NCI-H2196 treated with DMSO at 0.1 percent for 48 hours (cell line): Measurements from ENCODE around the gene TFDP1.

Experiments
- DNase-seq: peaks from one replicate; lab custom pipeline; 2025; ENCODE audit not compliant: unreplicated experiment; lab: John Stamatoyannopoulos, UW

TFDP1 gene

GRCh38 chr13:113659337-113659736 lies 74.8 kb downstream of the TFDP1 start:
- DNase-seq = no peak

- no peak for DNase-seq
Measured at GRCh38 chr13:113660066-113660465, 75.5 kb downstream of the TFDP1 start.

- DNase-seq = no peak
Measured at GRCh38 chr13:113661509-113661908, 77.0 kb downstream of the TFDP1 start.

GRCh38 chr13:113663934-113664333 lies 79.4 kb downstream of the TFDP1 start:
- no peak for DNase-seq

GRCh38 chr13:113664751-113665596 lies 80.4 kb downstream of the TFDP1 start:
- DNase-seq = no peak

- DNase-seq = no peak
Measured at GRCh38 chr13:113665597-113666328, 81.2 kb downstream of the TFDP1 start.

- DNase-seq = no peak
Measured at GRCh38 chr13:113666329-113666670, 81.7 kb downstream of the TFDP1 start.

- DNase-seq = no peak
Measured at GRCh38 chr13:113666951-113667701, 82.6 kb downstream of the TFDP1 start, which contains the start of gene GRK1. Gene GRK1 (plus strand): TSS chr13:113667219. CDS start chr13:113667387, 168 bp downstream.

- DNase-seq = no peak
Measured at GRCh38 chr13:113667771-113668490, 83.4 kb downstream of the TFDP1 start.

- no peak for DNase-seq
Measured at GRCh38 chr13:113668491-113668971, 84.0 kb downstream of the TFDP1 start.

GRCh38 chr13:113669231-113669754 lies 84.7 kb downstream of the TFDP1 start:
- no peak for DNase-seq

GRCh38 chr13:113669755-113670341 lies 85.3 kb downstream of the TFDP1 start:
- DNase-seq = no peak

- no peak for DNase-seq
Measured at GRCh38 chr13:113670541-113670940, 86.0 kb downstream of the TFDP1 start.

GRCh38 chr13:113671066-113672001 lies 86.8 kb downstream of the TFDP1 start:
- DNase-seq = no peak

- DNase-seq = no peak
Measured at GRCh38 chr13:113672002-113672651, 87.6 kb downstream of the TFDP1 start.
